GM21528 (cell line): ENCODE data around the gene ACP2.
"Not testable (repeated sequence)": the region's sequence is repeated elsewhere in the genome, so short reads cannot be mapped to it uniquely, and the experiment has no call there.

Experiments used
- ATAC-seq: cut with Tn5 transposase; IDR thresholded peaks from one replicate; pipeline ENCODE4 v1.9.1; 2021; ENCODE audit warnings: mild to moderate bottlenecking, moderate library complexity; ENCODE audit not compliant: unreplicated experiment, low FRiP score

The ACP2 gene

DNA sequence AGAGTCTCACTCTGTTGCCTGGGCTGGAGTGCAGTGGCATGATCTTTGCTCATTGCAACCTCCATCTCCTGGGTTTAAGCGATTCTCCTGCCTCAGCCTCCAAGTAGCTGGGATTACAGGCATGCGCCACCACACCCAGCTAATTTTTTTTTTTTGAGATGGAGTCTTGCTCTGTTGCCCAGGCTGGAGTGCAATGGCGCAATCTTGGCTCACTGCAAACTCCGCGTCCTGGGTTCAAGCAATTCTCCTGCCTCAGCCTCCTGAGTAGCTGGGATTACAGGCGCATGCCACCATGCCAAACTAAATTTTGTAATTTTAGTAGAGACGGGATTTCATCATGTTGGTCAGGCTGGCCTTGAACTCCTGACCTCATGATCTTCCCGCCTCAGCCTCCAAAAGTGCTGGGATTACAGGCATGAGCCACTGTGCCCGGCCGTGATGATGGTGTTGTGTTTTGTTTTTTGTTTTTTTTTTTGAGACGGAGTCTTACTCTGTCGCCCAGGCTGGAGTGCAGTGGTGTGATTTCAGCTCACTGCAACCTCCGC, 40.5 kb downstream of the ACP2 start:
- ATAC-seq: not testable (repeated sequence)

DNA sequence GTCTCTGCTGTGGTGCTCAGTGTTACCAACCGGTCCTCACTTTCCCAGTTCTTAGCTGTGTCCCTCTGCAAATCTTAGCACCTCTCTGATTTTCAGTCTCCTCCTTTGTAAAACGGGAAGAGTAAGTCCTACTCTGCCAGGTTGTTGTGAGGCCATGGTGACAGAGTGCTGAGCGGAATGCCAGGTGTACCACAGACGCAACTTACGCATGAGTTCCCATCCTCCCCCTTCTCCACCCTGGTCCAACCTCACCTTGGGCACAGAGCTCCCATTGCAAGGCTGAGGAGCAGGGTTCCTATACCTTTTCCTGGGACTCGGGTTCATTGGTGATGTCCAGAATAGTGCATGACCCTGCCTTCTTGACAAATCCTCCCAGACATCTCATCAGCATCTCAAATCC, 41.2 kb downstream of the ACP2 start:
- ATAC-seq: no peak

DNA sequence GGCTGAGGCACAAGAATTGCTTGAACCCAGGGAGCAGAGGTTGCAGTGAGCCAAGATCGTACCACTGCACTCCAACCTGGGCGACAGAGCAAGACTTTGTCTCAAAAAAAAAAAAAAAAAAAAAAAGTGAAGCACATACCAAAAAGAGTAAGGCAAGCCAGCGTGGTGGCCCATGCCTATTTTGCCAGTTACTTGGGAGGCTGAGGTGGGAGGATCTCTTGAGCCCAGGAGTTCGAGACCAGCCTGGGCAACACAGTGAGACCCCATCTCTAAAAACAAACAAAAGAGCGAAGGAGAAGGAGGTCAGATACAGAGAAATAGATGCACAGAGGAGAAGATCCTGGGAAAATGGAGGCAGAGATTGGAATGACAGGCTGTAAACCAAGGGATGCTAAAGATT, 42.0 kb downstream of the ACP2 start:
- ATAC-seq: not testable (repeated sequence)

DNA sequence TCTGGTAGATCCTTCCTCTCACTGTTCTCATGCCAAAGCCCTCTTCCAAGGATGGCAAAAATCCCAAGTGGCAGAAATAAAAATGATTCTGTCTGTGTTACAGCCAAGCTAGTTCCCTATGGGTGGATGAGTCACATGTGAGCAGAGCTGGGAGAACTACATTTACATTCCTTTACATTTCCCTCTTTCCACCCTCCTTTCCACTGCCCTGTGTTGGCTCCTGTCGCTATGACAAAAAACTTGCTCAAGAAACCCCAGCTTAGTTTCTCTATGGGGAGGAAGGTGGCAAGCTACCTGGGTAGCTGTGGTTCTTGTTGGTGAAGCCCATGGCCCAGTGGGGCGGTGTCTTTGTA, 44.0 kb downstream of the ACP2 start:
- ATAC-seq: no peak

DNA sequence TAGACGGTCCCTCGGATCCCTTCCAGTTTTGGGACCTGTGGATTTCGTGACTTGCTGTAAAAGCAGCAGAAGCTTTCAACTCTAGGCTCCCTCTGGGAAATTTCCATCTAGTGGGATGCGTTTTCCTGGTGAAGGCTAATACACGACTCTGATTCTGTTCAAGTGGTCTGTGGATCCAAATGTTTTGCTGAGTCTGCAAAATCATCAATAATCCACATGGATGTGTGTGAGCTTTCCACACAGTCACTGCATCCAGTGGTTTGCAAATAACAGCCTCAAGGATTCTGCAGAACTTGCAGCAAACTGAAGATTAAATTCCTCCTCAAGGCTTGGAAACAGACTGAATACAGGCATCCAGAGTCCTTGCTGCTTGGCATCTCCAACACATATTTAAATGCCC, 46.0 kb downstream of the ACP2 start:
- no peak for ATAC-seq

DNA sequence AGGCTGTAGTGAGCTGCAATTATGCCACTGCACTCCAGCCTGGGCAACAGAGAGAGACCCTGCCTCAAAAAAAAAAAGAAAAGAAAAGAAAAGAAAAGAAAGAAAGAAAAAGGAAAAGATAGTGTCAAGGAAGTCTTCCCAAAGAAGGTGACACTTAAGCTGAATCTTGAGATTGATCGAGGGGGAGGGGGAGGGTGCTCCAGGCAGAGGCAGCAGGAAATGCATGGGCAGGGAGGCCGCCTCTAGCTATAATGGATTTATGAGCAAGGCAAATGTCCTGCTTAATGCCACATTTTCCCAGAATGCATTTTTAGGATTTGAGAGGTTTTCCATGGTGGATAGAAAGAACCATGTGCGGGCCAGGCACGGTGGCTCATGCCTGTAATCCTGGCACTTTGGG, 47.6 kb downstream of the ACP2 start:
- ATAC-seq: no peak

DNA sequence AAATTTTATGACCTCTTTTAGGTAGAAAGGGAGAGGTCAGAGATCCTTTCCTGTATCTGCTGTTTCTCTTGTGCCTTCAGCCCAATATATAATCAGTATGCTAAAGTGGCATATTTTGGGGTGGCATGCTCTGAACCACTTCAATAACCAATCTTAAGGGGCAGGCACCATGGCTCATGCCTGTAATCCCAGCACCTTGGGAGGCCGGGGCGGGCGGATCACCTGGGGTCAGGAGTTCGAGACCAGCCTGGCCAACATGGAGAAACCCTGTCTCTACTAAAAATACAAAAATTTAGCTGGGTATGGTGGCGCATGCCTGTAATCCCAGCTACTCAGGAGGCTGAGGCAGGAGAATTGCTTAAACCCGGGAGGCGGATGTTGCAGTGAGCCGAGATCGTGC, 50.5 kb downstream of the ACP2 start:
- ATAC-seq: not testable (repeated sequence)

DNA sequence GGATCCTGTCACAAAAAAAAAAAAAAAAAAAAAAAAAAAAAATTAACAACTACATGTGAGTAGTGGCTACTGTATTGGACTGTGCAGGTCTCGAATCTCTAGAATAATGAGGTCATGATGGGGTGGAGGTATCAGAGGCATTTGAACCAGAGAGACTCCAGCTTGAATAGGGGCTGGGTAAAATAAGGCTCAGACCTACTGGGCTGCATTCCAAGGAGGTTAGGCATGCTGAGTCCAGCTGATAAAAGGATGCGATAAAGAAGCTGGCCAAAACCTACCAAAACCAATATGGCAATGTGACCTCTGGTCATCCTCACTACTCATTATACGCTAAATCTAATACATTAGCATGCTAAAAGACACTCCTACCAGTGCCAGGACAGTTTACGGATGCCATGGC, 56.5 kb downstream of the ACP2 start:
- ATAC-seq: no peak

DNA sequence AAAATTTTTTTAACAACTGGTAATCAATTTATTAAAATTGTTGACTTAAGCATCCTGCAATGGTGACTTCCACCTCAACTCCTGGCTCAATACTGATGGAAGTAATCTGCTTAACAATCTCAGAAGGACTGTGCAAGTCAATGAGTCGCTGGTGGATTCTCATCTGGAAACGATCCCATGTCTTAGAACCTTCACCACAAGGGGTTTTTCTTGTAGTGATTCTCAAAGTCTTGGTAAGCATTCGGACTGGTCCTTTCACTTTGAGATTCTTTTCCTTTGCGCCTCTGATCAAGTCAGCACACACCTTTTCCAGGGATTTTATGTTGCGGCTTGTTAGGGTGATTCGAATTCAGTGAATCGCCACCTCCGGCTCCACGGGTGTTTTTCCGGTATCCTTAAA, 57.5 kb downstream of the ACP2 start:
- ATAC-seq: not testable (repeated sequence)
